ENCODE data around the gene IRF5. TPM values are rescaled to one million over a fixed set of nuclear protein-coding genes. Genes with fewer than 3 reads are reported as not detected.

IRF5 gene, protein sequence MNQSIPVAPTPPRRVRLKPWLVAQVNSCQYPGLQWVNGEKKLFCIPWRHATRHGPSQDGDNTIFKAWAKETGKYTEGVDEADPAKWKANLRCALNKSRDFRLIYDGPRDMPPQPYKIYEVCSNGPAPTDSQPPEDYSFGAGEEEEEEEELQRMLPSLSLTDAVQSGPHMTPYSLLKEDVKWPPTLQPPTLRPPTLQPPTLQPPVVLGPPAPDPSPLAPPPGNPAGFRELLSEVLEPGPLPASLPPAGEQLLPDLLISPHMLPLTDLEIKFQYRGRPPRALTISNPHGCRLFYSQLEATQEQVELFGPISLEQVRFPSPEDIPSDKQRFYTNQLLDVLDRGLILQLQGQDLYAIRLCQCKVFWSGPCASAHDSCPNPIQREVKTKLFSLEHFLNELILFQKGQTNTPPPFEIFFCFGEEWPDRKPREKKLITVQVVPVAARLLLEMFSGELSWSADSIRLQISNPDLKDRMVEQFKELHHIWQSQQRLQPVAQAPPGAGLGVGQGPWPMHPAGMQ
- total RNA-seq = 1 to 10 TPM; 7.7 to 8.2 TPM

DNA sequence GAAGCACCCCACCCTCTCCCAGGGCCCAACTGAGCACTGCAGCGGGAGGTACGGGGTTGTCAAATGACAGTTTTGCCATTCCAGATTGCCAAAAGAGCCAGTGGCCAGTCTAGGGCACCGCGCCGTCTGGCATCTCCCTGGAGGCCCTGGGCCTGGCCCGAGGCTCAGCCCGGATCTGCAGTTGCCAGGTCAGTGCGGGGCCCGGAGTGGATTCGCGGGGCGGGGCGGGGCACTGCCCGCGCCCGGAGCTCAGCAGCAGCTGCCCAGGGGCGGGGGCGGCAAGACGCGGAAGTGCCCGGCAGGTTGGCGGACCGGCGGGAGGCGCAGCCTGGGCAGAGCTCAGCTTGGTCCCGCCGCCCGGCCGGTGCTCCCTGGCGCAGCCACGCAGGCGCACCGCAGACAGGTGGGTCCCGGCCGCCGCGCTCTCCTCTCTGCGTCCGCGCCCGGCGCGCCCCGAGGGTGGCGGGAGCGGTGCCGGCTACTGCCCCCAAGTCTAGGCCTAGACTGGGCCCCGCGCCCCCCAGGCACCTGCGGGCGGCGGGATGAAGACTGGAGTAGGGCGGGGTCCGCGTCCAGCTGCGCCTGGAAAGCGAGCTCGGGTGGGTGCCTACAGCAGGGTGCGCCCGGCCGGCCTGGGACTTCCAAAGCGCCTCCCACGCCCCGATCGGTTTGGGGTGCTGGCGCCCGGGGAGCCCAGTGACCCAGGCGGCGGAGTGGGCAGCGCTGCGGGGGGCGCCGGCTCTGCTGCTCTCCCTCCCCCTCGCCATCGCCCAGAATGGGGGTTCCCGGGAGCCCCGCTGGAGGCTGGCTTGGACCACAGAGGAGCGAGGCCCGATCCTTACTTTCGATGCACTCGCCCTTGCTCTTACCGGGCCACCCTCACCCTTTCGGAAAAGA is at the start of gene IRF5:
Gene IRF5, plus strand, starts transcription at position 281 of the 897 bp plus-strand sequence. CDS start 4,155 bp downstream, outside the sequence.
- Mint-ChIP-seq H3K9me3 (no peaks in the 10 kb centered on the region), H3K27me3 (peaks cover 24% of the 10 kb centered on the region), H3K36me3 (no peaks in the 10 kb centered on the region), H3K4me3 (peak within 1 kb of the TSS; percentile 87), H3K4me1 (peaks cover 34% of the 10 kb centered on the region), H3K27ac (peak within 1 kb of the TSS; percentile 81)
- POLR2A ChIA-PET = no interaction called here
- ATAC-seq (ENCODE audit: low read depth) = peak; percentile 30
- DNase-seq = peak; percentile 64

DNA sequence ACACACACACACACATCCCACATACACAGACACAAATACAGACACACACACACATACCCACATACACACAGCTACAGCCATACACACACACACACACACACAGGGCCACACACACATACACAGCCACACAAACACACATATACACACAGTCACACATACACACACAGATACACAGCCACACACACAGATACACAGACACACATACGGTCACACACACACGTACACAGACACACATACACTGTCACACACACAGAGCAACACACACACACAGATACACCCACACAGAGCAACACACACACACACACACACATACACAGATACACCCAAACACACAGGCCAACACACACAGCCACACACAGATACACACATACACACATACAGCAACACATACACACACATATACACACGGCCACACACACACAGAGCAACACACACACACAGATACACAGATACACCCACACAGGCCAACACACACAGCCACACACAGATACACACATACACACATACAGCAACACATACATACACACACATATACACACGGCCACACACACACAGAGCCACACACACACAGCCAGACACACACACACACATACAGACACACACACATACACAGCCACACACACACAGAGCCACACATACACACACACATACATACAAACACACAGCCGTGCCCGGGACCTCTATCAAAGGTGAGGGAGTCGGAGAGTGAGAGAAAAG is 49.5 kb upstream of the IRF5 start:
- no peak overlapping the region for H3K4me3 Mint-ChIP-seq
- no peak for DNase-seq
- H3K4me1 Mint-ChIP-seq = no peaks in the 10 kb centered on the region
- H3K27me3 Mint-ChIP-seq = no peaks in the 10 kb centered on the region
- no peaks in the 10 kb centered on the region for H3K36me3 Mint-ChIP-seq
- no peak overlapping the region for H3K27ac Mint-ChIP-seq
- H3K9me3 Mint-ChIP-seq = no peaks in the 10 kb centered on the region
- no peak for ATAC-seq (ENCODE audit: low read depth)
- POLR2A ChIA-PET = interaction anchor here (0.6 kb wide), 1 partner anchor 74 kb away, joined by 3 read pairs; no protein-coding TSS in a partner anchor

DNA sequence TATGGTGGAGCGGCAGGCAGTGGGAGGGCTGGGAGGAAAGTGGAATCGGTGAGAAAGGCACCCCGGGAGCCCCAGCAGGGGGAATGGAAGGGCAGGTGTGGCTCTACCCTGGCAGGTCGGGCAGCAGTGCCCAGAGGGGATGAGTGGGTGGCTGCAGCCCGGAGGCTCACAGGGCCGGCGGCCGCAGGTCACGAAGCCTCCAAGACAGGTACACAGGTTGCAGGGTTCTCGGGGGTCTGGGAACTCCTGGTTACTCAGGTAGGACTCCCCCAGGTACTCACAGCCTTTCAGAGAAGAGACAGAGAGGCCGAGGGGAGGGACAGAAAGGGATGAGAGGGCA is 49.0 kb upstream of the IRF5 start:
- Mint-ChIP-seq H3K27me3 (no peaks in the 10 kb centered on the region), H3K9me3 (no peaks in the 10 kb centered on the region), H3K4me1 (no peaks in the 10 kb centered on the region), H3K36me3 (no peaks in the 10 kb centered on the region), H3K27ac (no peak overlapping the region), H3K4me3 (no peak overlapping the region)
- POLR2A ChIA-PET = no interaction called here
- no peak for ATAC-seq (ENCODE audit: low read depth)
- peak; percentile 27 for DNase-seq

DNA sequence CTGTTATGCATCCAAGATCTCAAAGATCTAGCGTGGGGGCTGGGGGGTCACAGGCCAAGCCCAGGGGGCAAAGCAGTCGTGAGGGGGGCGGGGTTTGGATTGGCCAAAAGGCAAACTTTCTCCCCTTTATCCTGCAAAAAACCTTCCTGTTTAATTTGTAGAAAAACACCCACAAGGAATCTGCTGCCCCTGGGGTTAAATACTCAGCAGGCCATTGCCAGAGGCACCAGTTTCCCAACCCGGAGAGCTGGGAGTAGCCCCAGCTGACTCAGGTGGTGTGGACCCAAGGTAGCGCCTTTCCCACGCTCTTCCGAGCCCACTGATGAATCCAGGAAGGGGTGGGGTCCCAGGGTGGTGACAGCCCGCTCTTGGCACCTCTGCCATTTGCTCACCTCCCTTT is 48.6 kb upstream of the IRF5 start:
- no peak for ATAC-seq (ENCODE audit: low read depth)
- Mint-ChIP-seq H3K9me3 (no peaks in the 10 kb centered on the region), H3K27me3 (no peaks in the 10 kb centered on the region), H3K36me3 (no peaks in the 10 kb centered on the region), H3K27ac (no peak overlapping the region), H3K4me1 (no peaks in the 10 kb centered on the region), H3K4me3 (no peak overlapping the region)
- DNase-seq = peak; percentile 12
- POLR2A ChIA-PET = no interaction called here

DNA sequence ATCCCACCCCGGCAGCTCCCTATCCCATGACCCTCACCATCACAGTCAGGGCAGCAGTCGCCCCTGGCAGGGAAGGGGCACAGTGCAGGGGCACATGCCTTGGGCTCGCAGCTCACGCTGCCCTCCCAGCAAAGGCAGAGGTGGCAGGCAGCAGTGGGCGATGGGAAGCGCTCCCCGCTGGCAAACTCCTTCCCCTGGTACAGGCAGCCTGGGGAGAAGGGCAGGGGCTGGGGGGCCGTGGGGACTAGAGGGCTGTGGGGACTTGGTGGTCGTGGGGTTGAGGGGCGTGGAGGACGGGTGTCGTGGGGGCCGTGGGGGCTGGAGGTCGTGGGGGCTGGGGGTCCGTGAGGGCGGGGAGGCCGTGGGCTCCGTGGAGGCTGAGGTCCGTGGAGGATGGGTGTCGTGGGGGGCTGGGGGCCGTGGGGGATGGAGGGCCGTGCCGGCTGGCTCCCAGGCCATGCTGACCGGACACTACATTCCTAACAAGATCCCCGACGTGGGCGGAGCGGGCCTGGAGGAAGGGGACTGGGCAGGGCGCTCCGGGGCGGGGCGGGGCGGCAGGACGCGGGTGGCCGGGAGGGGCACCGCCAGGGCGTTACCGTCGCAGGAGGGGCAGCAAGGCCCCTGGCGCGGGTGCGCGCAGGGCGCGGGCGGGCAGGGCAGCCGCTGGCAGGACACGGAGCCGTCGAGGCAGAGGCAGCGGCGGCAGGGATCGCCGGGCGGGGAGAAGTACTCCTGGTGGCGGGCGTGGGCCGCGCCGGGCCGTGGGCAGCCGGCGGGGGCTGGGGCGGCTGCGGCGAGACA is 47.2 kb upstream of the IRF5 start:
- POLR2A ChIA-PET = no interaction called here
- H3K4me1 Mint-ChIP-seq = no peaks in the 10 kb centered on the region
- no peak overlapping the region for H3K4me3 Mint-ChIP-seq
- DNase-seq (peak; percentile 41), ATAC-seq (ENCODE audit: low read depth) (peak; percentile 28)
- no peaks in the 10 kb centered on the region for H3K27me3 Mint-ChIP-seq
- H3K27ac Mint-ChIP-seq = no peak overlapping the region
- no peaks in the 10 kb centered on the region for H3K9me3 Mint-ChIP-seq
- no peaks in the 10 kb centered on the region for H3K36me3 Mint-ChIP-seq

DNA sequence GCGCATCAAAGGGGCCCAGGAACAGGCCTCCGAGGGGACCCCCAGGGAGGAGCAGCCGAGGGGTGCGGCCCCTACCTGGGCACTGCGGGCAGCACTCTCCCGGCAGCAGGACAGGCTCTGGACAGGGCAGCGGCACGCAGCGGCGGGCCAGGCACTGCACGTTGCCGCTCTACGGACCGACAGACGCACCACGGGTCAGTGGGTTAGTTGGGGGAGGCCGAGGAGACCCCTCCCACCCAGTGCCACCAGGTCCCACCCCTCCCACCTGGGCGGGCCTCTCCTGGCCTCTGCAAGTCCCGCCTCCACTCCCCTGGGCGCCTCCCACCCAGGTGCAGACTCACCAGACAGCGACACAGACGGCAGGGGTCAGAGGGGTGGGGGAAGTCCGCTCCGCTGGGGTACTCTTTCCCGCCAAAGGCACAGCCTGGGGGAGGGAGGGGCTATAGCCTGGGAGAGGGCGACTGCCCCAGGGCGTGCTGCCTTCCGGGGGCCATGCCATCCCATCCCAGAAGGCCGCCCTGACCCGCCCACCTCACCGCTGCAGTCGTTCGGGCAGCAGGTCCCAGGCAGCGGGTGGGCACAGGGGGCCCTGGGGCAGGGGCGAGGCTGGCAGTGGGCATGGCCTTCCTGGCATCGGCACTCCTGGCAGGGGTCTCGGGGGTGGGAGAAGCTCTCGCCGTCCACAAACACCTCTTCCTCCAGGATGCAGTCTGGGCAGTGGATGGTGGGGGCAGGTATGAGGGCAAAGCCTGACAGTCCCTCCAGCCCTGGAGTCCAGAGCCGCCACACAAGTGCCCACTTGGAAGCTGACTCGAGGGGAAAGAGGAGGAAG is 46.4 kb upstream of the IRF5 start:
- Mint-ChIP-seq H3K27me3 (no peaks in the 10 kb centered on the region), H3K27ac (no peak overlapping the region), H3K4me1 (no peaks in the 10 kb centered on the region), H3K9me3 (no peaks in the 10 kb centered on the region), H3K4me3 (no peak overlapping the region), H3K36me3 (no peaks in the 10 kb centered on the region)
- peak; percentile 24 for ATAC-seq (ENCODE audit: low read depth)
- DNase-seq = peak; percentile 27
- POLR2A ChIA-PET = no interaction called here

DNA sequence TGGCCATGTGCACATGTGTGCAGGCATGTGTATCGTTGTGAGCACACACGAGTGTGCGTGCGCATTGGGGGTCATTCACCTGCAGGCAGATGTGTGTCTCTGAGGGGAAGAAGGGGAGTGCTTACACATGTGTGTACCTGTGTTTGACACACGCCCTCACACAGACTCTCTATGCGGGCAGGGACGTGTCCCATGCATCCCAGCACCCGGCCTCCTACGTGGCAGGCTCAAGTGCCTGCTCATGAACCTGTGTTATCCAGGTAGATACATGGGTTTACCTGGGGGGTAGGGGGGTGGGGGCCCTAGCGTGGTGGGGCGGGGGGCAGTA is 45.8 kb upstream of the IRF5 start:
- Mint-ChIP-seq H3K27me3 (peaks cover 2% of the 10 kb centered on the region), H3K36me3 (peaks cover 1% of the 10 kb centered on the region), H3K27ac (no peak overlapping the region), H3K4me3 (no peak overlapping the region), H3K4me1 (no peaks in the 10 kb centered on the region), H3K9me3 (no peaks in the 10 kb centered on the region)
- ATAC-seq (ENCODE audit: low read depth) = no peak
- POLR2A ChIA-PET = no interaction called here
- no peak for DNase-seq

DNA sequence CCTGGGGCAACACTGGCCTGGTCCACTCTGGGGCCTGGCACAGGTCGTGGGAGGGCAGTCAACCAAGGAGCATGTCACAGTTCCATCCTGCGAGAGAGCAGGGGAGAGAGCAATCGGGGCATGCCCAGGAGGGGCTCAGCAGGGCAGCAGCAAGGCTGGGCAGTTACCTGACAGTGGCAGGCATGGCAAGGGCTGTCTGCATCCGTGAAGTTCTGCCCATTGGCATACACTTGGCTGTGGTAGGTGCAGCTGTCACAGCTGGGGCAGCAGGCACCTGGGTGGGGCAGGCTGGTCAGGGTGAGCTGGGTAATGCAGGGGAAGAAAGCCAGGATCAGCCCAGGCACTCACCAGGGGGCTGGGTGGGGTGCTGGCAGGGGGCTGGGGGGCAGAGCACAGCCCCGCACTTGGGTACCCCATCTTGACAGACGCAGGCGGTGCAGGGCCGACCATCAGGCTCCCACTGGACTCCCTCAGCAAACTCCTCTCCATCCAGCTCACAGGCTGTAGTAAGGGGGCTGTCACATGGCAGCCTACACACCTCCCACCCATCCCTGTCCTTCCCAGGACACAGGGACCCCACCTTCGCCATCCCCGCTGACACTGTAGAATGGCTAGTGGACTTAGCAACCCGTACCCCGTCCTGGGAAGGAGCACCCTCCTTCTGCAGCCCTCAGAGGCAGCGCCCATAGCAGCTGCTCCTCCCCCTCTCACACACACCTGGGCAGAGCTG is 45.0 kb upstream of the IRF5 start:
- DNase-seq (peak; percentile 19), ATAC-seq (ENCODE audit: low read depth) (no peak)
- Mint-ChIP-seq H3K27me3 (peaks cover 3% of the 10 kb centered on the region), H3K4me3 (no peak overlapping the region), H3K27ac (no peak overlapping the region), H3K36me3 (peaks cover 1% of the 10 kb centered on the region), H3K4me1 (no peaks in the 10 kb centered on the region), H3K9me3 (no peaks in the 10 kb centered on the region)
- POLR2A ChIA-PET = no interaction called here

DNA sequence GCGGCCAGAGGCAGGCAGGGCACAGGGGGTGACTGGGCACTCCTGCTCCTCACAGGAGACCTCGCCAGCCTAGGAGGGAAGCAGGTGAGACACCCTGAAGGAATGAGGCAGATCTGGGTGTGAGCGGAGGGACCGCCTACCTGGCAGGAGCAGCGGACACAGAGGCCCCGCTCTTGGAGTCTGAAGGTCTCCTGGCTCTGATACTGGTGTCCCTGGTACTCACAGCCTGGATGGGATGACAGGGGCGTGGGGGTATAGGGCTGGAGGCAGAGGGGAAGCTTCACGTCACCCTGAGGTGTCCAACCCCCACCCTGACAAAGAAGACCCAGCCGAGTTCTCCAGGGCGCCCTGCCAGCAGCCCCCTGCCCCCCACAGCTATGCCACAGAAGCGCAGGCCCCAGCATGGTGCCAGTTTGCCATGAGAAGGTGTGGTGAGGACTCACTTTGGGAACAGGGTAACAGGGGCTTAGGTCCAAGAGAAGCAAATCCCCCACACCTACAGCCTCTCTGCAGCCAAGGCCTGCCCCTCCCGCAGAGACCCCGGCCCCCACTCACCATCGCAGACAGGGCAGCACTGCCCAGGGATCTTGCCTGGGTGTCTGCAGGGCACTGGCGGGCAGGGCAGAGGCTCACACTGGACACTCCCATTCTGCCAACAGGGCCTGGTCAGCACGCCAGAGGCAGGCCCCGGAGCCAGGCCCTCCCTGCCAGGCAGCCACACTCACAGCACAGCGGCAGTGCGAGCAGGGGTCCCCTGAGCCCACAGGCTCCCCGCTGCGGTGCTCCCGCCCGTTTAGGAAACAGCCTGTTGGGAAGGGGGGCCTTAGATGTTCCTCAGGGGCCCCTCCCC is 44.3 kb upstream of the IRF5 start:
- H3K27ac Mint-ChIP-seq = no peak overlapping the region
- H3K4me1 Mint-ChIP-seq = no peaks in the 10 kb centered on the region
- ATAC-seq (ENCODE audit: low read depth) = no peak
- peaks cover 3% of the 10 kb centered on the region for H3K27me3 Mint-ChIP-seq
- H3K9me3 Mint-ChIP-seq = peaks cover under 1% of the 10 kb centered on the region
- no peak for DNase-seq
- POLR2A ChIA-PET = no interaction called here
- H3K4me3 Mint-ChIP-seq = no peak overlapping the region
- H3K36me3 Mint-ChIP-seq = peaks cover 2% of the 10 kb centered on the region

DNA sequence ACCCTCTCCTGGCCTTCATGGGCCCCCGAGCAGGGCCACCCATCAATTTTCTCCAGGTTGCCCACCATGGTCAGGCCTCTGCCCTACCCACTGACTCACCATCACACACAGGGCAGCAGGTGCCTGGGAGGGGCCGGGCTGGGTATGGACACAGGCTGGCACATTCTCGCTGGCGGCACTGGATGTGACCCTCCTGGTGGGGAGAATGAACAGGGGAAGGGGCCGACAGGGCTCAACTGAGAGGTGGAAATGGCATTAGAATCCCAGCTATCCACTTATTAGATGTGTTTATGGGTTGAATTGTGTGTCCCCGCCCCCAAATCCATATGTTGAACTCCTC is 43.7 kb upstream of the IRF5 start:
- Mint-ChIP-seq H3K9me3 (peaks cover 2% of the 10 kb centered on the region), H3K27ac (no peak overlapping the region), H3K27me3 (peaks cover 5% of the 10 kb centered on the region), H3K4me3 (no peak overlapping the region), H3K4me1 (no peaks in the 10 kb centered on the region), H3K36me3 (peaks cover 3% of the 10 kb centered on the region)
- no peak for ATAC-seq (ENCODE audit: low read depth)
- DNase-seq = no peak
- POLR2A ChIA-PET = no interaction called here

DNA sequence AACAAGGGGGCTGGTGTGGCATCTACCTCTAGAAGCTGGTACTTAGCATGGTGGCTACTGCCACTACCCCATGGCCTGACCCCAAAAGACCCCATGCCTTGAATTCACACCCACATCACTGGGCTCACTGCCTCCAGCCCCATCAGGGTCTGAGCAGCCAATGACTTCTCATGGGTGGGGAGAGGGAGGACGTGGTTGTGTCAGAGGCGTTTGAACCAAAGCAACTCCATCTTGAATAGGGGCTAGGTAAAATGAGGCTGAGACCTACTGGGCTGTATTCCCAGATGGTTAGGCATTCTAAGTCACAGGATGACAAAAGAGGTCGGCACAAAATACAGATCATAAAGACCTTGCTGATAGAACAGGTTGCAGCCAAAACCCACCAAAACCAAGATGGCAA is 42.4 kb upstream of the IRF5 start:
- Mint-ChIP-seq H3K27me3 (peaks cover 6% of the 10 kb centered on the region), H3K4me3 (no peak overlapping the region), H3K36me3 (peaks cover 3% of the 10 kb centered on the region), H3K4me1 (no peaks in the 10 kb centered on the region), H3K27ac (no peak overlapping the region), H3K9me3 (peaks cover 2% of the 10 kb centered on the region)
- DNase-seq (no peak), ATAC-seq (ENCODE audit: low read depth) (no peak)
- POLR2A ChIA-PET = no interaction called here

Data from activated naive CD8-positive, alpha-beta T cell treated with anti-CD3 and anti-CD28 coated beads, Interleukin-2, amount 10 ng/mL, durations not matched to agents 7 days and 5 days (primary cell).